ENCODE data around the gene HPSE2.

HPSE2 gene

DNA sequence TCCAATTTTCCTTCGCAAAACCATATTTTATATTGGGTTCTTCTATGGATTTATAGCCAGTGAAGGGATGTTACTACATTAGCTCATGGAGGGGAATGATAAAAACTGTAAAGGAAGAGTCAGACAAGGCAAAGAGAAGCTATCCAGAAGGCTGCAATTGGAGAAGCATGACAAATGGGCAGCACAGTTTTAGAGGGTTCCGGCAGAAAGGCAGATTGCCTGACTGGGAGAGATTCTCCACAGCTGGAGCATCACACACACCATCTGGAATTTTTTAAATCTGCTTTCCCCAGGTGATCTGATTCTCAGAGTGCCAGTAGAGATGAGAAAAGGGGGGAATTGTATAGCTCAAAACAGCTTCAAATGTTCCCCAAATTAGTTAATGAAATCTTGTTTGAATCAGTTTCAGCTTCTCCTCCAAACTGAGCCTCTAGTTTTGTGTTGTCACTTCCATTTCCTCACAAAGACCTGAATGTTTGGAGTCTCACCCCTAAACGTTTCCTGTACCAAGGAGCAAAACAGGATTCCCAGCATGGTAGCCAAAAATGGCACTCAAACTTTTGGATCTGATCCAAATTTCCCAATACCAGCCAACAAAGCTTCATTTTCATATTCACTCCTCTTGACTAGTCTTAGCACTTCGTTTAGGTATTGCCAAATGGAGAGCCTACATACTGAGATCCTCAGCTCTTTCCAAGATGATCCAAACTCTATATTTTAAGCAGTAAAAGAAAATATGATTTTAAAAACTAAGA, 177.5 kb downstream of the HPSE2 start:
- no peak for TF ChIP-seq POLR2A (IDR thresholded peaks at IDR 0.05; ENCODE audit: extremely low read depth, insufficient read length)
- no peak for TF ChIP-seq MYC (IDR thresholded peaks at IDR 0.05; ENCODE audit: low read depth, low read length)
- TF ChIP-seq, protein P1, sequence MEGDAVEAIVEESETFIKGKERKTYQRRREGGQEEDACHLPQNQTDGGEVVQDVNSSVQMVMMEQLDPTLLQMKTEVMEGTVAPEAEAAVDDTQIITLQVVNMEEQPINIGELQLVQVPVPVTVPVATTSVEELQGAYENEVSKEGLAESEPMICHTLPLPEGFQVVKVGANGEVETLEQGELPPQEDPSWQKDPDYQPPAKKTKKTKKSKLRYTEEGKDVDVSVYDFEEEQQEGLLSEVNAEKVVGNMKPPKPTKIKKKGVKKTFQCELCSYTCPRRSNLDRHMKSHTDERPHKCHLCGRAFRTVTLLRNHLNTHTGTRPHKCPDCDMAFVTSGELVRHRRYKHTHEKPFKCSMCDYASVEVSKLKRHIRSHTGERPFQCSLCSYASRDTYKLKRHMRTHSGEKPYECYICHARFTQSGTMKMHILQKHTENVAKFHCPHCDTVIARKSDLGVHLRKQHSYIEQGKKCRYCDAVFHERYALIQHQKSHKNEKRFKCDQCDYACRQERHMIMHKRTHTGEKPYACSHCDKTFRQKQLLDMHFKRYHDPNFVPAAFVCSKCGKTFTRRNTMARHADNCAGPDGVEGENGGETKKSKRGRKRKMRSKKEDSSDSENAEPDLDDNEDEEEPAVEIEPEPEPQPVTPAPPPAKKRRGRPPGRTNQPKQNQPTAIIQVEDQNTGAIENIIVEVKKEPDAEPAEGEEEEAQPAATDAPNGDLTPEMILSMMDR (IDR thresholded peaks at IDR 0.05; ENCODE audit: low read depth, low read length) = no peak
- TF ChIP-seq, protein P2, sequence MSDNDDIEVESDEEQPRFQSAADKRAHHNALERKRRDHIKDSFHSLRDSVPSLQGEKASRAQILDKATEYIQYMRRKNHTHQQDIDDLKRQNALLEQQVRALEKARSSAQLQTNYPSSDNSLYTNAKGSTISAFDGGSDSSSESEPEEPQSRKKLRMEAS (IDR thresholded peaks at IDR 0.05; ENCODE audit: low read depth, low read length) = no peak
- no peak overlapping the region for H3K4me3 ChIP-seq (ENCODE audit: low read depth, low read length)
- DNase-seq (ENCODE audit: low read depth) = no peak

DNA sequence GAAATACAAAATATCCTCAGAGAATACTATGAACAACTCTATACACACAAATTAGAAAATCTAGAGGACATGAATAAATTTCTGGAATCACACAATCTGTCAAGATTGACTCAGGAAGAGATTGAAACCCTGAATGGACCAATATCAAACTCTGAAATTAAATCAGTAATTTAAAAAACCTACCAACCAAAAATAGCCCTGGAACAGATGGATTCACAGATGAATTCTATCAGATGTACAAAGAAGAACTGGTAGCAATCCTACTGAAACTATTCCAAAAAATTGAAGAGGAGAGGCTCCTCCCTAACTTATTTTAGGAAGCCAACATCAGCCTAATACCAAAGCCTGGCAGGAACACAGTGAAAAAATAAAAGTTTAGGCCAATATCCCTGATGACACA, 190.0 kb downstream of the HPSE2 start:
- no peak for DNase-seq (ENCODE audit: low read depth)
- no peak for TF ChIP-seq MYC (IDR thresholded peaks at IDR 0.05; ENCODE audit: low read depth, low read length)
- TF ChIP-seq, protein P2 (IDR thresholded peaks at IDR 0.05; ENCODE audit: low read depth, low read length) = no peak
- TF ChIP-seq, protein P1 (IDR thresholded peaks at IDR 0.05; ENCODE audit: low read depth, low read length) = no peak
- TF ChIP-seq POLR2A (IDR thresholded peaks at IDR 0.05; ENCODE audit: extremely low read depth, insufficient read length) = no peak
- no peak overlapping the region for H3K4me3 ChIP-seq (ENCODE audit: low read depth, low read length)

DNA sequence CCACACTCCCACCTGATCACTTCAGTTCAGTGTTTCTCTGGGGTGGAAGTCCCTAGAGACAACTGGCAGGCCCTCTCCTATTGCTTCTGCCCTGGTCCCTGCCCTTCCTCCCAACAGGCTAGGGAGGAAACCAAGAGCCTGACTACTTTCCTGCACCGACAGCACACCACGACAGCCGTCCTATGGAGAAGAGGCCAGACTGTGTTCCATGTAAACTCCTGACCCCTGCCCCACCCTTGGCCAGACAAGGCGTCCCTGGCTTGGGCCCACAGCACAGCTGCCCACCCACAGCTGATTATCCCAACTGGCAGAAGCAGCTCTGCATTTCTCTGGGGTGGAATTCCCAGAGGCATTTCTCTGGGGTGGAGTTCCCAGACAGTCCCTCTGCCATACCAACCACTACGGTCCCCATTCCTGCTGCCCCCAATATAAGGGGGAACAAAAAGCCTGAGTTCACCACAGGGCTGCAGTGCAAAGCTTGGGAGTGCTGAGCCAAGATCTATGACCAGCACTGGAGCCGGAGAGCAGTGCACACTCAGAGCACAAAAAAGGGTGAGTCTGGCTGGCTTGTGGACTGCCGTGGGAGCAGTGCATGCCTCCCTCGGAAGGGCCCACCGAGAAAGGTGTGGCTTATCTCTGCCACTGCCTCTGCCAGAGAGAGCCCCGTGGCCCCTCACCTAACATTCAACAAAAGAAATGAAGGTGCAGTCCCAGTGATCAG, 193.4 kb downstream of the HPSE2 start:
- H3K4me3 ChIP-seq (ENCODE audit: low read depth, low read length) = no peak overlapping the region
- TF ChIP-seq POLR2A (IDR thresholded peaks at IDR 0.05; ENCODE audit: extremely low read depth, insufficient read length) (no peak), MYC (IDR thresholded peaks at IDR 0.05; ENCODE audit: low read depth, low read length) (no peak)
- TF ChIP-seq, protein P1 (IDR thresholded peaks at IDR 0.05; ENCODE audit: low read depth, low read length) = no peak
- TF ChIP-seq, protein P2 (IDR thresholded peaks at IDR 0.05; ENCODE audit: low read depth, low read length) = no peak
- no peak for DNase-seq (ENCODE audit: low read depth)

DNA sequence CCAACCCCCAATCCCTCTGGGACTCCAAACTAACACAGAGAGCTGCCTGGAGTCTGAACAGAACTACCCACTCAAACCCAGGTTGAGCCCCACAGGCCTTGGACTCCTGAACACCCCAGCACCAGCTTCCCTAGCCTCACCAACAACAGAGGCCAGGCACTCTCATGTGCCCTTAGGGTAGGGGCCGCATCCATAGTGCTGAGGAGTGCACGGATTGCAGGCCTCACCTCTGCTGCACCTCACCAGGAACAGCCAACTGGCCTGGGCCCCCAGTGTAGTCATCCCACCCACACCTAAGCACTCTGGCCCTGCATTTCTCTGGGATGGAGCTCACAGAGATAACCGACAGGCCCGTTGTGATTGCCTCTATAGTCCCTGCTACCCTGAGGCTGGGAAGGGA, 194.2 kb downstream of the HPSE2 start:
- no peak overlapping the region for H3K4me3 ChIP-seq (ENCODE audit: low read depth, low read length)
- TF ChIP-seq, protein P2 (IDR thresholded peaks at IDR 0.05; ENCODE audit: low read depth, low read length) = no peak
- TF ChIP-seq, protein P1 (IDR thresholded peaks at IDR 0.05; ENCODE audit: low read depth, low read length) = no peak
- no peak for TF ChIP-seq MYC (IDR thresholded peaks at IDR 0.05; ENCODE audit: low read depth, low read length)
- TF ChIP-seq POLR2A (IDR thresholded peaks at IDR 0.05; ENCODE audit: extremely low read depth, insufficient read length) = no peak

DNA sequence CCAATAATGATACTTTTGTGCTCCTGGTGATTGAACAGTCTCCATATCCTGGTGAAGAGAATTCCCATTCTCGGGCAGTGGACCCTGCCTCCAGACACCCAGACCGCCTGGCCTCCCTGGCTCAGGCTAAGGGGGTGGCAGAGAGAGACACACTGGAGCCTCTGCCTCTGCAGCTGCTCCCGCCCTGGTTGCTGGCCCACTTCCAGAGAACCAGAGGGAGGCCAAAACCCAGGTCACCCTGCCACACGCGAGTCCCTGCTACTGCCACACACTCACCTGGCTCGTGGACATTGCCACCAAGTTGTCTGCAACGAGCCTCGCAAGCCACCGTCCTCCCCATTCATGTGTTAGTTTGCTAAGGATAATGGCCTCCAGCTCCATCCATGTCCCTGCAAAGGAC, 221.8 kb downstream of the HPSE2 start:
- no peak for DNase-seq (ENCODE audit: low read depth)
- H3K4me3 ChIP-seq (ENCODE audit: low read depth, low read length) = no peak overlapping the region
- TF ChIP-seq MYC (IDR thresholded peaks at IDR 0.05; ENCODE audit: low read depth, low read length) = no peak
- TF ChIP-seq, protein P1 (IDR thresholded peaks at IDR 0.05; ENCODE audit: low read depth, low read length) = no peak
- TF ChIP-seq, protein P2 (IDR thresholded peaks at IDR 0.05; ENCODE audit: low read depth, low read length) = no peak
- TF ChIP-seq POLR2A (IDR thresholded peaks at IDR 0.05; ENCODE audit: extremely low read depth, insufficient read length) = no peak

More for the DNA sequence above, 194.2 kb downstream of the HPSE2 start:
- no peak for DNase-seq (ENCODE audit: low read depth)
